T-helper 9 cell (primary cell): ENCODE data around the gene IFT172.
"Not testable (repeated sequence)": the region's sequence is repeated elsewhere in the genome, so short reads cannot be mapped to it uniquely, and the experiment has no call there.

Experiments
- DNase-seq: peaks from one replicate; pipeline ENCODE4 v3.0.0-alpha.2; 2020

The IFT172 gene

GRCh38 chr2:27494284-27494943 is 4.9 kb upstream of the IFT172 start:
- DNase-seq = no peak

DNA sequence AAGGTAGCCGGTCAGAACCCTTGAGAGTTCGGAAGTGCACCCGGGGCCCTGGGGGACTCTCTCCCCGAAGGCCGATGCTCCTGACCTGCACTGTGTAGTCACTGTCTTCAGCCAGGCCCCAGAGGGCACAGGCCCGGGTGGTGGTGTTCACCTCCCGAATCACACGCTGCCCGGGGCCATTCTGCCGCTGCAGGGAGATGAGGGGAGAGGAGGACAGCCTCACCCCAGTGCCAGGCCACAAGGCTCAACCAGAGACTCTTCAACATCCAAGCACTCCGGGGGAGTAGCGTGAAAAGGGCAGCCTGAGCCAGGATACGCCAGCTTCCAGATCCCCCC is 4.4 kb upstream of the IFT172 start:
- DNase-seq = no peak

GRCh38 chr2:27492557-27492956 is 3.0 kb upstream of the IFT172 start:
- no peak for DNase-seq

DNA sequence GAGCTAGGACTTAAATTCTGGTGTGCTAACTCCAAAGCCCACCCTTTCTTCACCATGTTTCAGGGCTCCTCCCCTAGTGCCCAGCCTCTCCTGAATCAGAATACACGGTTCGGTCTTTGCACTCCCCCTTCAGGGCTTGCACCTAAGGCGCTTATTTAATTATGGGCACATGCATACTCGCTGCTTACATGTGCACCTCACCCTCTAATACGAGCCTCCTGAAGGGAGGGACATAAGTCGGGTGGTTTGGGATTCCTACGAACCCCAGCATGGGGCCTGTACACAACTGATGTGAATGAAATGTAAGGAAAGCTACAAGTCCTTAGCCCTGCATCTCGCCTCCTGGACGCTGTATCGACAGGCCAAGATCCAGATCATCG is 435 bp downstream of the IFT172 start:
- no peak for DNase-seq

- no peak for DNase-seq
These were observed 4.0 kb downstream of the IFT172 start for GRCh38 chr2:27485496-27485895.

GRCh38 chr2:27471961-27472360 is 17.6 kb downstream of the IFT172 start:
- DNase-seq = no peak

DNA sequence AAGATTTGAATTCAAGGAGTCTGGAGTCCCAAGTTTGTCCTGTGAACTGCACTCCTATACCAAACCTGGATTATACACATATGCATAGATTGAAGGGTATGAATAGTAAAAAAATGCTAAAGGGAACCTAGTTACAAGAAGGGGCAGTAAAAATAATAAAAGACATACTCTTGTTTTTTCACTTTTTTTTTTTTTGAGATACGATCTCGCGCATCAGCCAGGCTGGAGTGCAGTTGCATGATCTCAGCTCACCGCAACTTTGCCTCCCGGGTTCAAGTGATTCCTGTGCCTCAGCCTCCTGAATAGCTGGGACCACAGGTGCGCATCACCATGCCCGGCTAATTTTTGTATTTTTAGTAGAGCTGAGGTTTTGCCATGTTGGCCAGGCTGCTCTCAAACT is 25.1 kb downstream of the IFT172 start:
- no peak for DNase-seq

- no peak for DNase-seq
These were observed 28.4 kb downstream of the IFT172 start for GRCh38 chr2:27461118-27461517.

DNA sequence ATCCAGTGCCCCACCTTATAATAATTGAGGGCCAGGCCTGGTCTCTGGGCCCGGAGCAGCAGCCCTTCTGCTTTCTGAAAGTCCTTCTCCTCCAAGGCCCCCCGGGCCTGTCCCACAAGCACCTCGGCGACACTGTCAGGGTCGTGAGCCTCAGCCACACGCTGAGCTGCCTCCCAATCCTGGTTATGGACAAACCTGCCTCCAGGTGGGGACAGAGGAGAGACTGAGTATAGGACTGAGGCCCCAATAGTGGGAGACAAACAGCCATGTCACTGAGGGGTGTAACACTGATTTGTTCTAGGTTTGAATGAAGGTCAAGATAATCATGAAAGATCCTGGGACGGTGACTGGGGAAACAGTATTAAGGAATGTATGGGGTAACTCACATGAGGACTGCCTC is 35.6 kb downstream of the IFT172 start:
- no peak for DNase-seq

DNA sequence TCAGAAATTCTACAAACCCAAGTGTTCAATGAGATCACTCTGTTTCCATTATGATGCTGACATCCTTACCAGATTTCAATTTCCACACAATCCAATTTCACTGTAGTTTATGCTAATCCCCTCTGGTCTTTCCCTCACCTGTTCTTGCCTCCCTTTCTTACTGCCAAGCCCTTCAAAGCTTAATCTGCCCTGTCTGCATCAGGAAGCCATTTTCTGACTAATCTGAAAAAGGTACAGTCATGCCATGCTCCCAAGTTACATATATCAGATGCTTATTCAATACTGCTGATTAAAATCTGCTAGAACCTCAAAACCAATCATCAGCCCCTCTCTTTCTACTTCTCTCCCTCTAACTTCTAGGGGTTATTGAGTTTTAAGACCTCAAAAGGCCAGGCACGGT is 38.4 kb downstream of the IFT172 start:
- no peak for DNase-seq

GRCh38 chr2:27448381-27448780 is 41.2 kb downstream of the IFT172 start:
- DNase-seq = no peak

DNA sequence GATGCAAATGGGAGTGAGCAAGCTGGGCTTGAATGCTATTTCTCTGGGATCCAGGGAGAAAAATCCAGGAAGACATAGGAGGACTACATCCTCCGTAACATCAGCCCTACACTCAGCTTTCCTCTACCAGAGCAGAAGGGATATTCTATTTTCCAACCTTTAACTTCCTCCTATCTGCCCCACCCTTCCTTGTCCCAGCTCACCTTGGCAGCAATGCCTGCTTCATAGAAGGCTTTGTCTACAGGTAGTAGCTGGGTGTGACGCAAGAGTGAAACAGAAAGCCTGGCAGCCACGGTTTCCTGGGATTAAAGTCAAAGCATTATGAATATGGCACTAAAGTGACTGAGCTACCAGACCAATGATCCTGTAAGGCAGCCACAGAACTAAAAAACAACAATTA is 43.5 kb downstream of the IFT172 start:
- no peak for DNase-seq

- no peak for DNase-seq
These were observed 43.9 kb downstream of the IFT172 start for GRCh38 chr2:27445615-27446014.

GRCh38 chr2:27445155-27445554 is 44.4 kb downstream of the IFT172 start:
- DNase-seq = no peak

DNA sequence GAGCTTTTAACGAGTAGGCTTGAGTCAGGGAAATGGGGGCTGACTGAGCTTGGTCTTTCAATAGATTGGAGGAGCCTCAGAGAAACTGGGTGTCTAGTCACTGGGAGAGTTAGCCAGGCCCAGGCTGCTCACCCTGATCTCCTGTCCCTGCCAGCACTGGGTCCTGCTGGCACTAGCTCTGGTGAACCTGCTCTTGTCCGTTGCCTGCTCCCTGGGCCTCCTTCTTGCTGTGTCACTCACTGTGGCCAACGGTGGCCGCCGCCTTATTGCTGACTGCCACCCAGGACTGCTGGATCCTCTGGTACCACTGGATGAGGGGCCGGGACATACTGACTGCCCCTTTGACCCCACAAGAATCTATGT is 46.6 kb downstream of the IFT172 start:
- DNase-seq = no peak

GRCh38 chr2:27441958-27442919 is 47.3 kb downstream of the IFT172 start, which contains the start of gene KRTCAP3:
Gene KRTCAP3 (plus strand): TSS chr2:27442381. CDS start chr2:27442413, 32 bp downstream.
- peak; percentile 41 for DNase-seq

DNA sequence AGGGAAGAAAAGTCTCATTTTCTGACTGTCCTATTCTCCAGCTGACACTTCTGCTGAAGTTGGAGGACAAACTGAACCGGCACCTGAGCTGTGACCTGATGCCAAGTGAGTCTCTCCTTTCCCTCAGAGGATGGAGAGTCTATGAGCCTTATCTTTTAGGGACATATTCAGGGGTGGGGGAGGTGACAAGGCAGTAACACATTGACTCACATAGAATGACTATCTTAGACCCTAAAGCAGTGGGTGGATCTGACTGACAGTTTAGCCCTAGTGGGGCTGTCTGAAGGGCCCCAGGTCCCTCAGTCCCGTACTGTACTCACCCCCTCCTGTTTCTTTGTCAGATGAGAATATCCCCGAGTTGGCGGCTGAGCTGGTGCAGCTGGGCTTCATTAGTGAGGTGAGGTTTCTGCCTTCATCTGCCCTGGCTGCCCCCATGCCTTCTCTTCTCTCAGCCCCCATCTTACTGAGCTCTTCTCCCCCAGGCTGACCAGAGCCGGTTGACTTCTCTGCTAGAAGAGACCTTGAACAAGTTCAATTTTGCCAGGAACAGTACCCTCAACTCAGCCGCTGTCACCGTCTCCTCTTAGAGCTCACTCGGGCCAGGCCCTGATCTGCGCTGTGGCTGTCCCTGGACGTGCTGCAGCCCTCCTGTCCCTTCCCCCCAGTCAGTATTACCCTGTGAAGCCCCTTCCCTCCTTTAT is 48.2 kb downstream of the IFT172 start:
- no peak for DNase-seq

- DNase-seq = no peak
These were observed 53.9 kb downstream of the IFT172 start for GRCh38 chr2:27435628-27436027.

GRCh38 chr2:27431395-27431794 is 58.1 kb downstream of the IFT172 start:
- no peak for DNase-seq

DNA sequence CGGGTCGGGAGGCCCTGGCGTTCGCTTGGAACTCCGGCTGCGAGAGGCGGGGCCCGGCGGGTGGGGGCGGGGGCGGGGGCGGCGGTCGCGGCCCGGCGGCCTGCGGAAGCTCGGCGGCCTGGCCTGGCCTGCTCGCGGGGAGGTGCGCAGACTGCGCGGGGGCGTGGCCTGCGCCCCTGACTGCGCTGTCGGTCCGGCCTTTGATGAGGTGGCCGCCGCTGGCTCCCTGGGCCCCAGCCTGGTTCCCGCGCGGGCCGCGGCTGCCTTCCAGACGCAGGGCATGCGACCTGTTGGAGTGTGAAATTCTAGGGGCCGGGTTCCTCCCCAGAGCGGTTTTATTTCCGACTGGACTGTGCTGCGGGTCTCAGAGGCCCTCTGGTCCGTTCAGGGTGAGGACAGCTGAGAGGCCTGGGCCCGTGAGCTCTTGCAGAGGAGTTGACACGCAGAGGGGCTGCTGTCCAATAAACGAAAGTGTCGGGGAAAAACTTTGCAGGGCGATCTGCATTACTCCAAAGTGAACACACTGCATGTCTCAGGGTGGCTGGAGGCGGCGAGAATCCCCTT is 60.5 kb downstream of the IFT172 start:
- DNase-seq = peak; percentile 52

GRCh38 chr2:27428213-27428977 is 61.1 kb downstream of the IFT172 start, which contains the start of gene NRBP1:
Gene NRBP1 (plus strand): TSS chr2:27428631. CDS start chr2:27433274, 4,643 bp downstream.
- DNase-seq = peak; percentile 86

DNA sequence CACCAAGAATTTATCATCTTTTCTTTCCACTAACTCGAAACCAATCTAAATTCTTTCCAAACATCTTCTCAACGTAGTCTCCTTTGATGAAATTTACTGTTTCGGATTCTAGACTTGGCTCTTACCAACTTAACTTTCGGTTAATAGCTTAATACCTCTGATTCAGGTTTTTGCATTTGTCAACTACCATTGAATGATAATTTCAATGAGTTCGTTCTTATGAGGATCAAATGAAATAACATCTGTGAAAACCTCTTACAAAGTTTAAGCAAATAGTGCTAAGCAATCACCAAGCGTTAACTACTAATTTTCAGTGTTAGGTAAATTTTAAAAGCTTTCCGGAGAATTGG is 61.7 kb downstream of the IFT172 start:
- no peak for DNase-seq

GRCh38 chr2:27425039-27425438 is 64.5 kb downstream of the IFT172 start:
- DNase-seq = not testable (repeated sequence)
